HG03558 (cell line): ENCODE results near the gene GOT2.
"Not testable (repeated sequence)": the region's sequence is repeated elsewhere in the genome, so short reads cannot be mapped to it uniquely, and the experiment has no call there.

Experiments
- ATAC-seq: cut with Tn5 transposase; IDR thresholded peaks from one replicate; pipeline ENCODE4 v1.9.1; 2021; ENCODE audit warnings: moderate number of reproducible peaks; ENCODE audit not compliant: unreplicated experiment; ENCODE audit errors: extremely low read depth

Gene GOT2

GRCh38 chr16:58733671-58734458 lies at the start of gene GOT2:
GOT2 (minus strand) TSS chr16:58734316; CDS start chr16:58734228, 88 bp downstream.
- ATAC-seq, result peak; percentile 87

GRCh38 chr16:58779291-58779690 lies 45.2 kb upstream of the GOT2 start:
- not testable (repeated sequence) for ATAC-seq

- ATAC-seq, result no peak
Measured at GRCh38 chr16:58773870-58774269, 39.8 kb upstream of the GOT2 start.

GRCh38 chr16:58768145-58768544 lies 34.0 kb upstream of the GOT2 start:
- no peak for ATAC-seq

GRCh38 chr16:58767581-58767980 lies 33.5 kb upstream of the GOT2 start:
- ATAC-seq, result no peak

- ATAC-seq, result no peak
Measured at GRCh38 chr16:58756650-58757332, 22.7 kb upstream of the GOT2 start.

- peak; percentile 83 for ATAC-seq
Measured at GRCh38 chr16:58755989-58756649, 22.0 kb upstream of the GOT2 start.

- no peak for ATAC-seq
Measured at GRCh38 chr16:58753711-58754134, 19.6 kb upstream of the GOT2 start.

- ATAC-seq, result no peak
Measured at GRCh38 chr16:58744497-58744896, 10.4 kb upstream of the GOT2 start.

- no peak for ATAC-seq
Measured at GRCh38 chr16:58741976-58742375, 7.9 kb upstream of the GOT2 start.

- no peak for ATAC-seq
Measured at GRCh38 chr16:58741166-58741565, 7.0 kb upstream of the GOT2 start.

GRCh38 chr16:58738672-58739296 lies 4.7 kb upstream of the GOT2 start:
- ATAC-seq, result no peak

GRCh38 chr16:58736341-58736740 lies 2.2 kb upstream of the GOT2 start:
- ATAC-seq, result not testable (repeated sequence)

GRCh38 chr16:58734459-58734787 lies 307 bp upstream of the GOT2 start:
- no peak for ATAC-seq

- no peak for ATAC-seq
Measured at GRCh38 chr16:58733248-58733670, 857 bp downstream of the GOT2 start.

GRCh38 chr16:58732545-58733247 lies 1.4 kb downstream of the GOT2 start:
- ATAC-seq, result peak; percentile 48

- ATAC-seq, result no peak
Measured at GRCh38 chr16:58730724-58731370, 3.3 kb downstream of the GOT2 start.

GRCh38 chr16:58727796-58728568 lies 6.1 kb downstream of the GOT2 start:
- ATAC-seq, result no peak
